ENCODE data around the gene KCNIP2. TPM values are rescaled to one million over a fixed set of nuclear protein-coding genes. Genes with fewer than 3 reads are reported as not detected.

Gene KCNIP2
- total RNA-seq, 1 experiment from 2014 or later, result 3.0 TPM

GRCh38 chr10:101848408-101848807 is 4.8 kb upstream of the KCNIP2 start:
- no peaks in the 10 kb centered on the region for H3K79me1 ChIP-seq (ENCODE audit: insufficient read depth, low read depth, low read length, poor library complexity, severe bottlenecking)
- no peaks in the 10 kb centered on the region for H4K20me1 ChIP-seq (ENCODE audit: control insufficient read depth, insufficient read depth, insufficient read length)
- H3K4me2 ChIP-seq (ENCODE audit: insufficient read depth, insufficient read length, low read length), result no peak overlapping the region
- H3K23ac ChIP-seq (ENCODE audit: insufficient read length, low read depth, low read length), result no peak overlapping the region
- no peak for TF ChIP-seq CTCF (conservative IDR thresholded peaks at IDR 0.05)
- H3K4me1 ChIP-seq (ENCODE audit: insufficient read depth, low read length), result peaks cover 3% of the 10 kb centered on the region; the same call in 1 of the 2 replicates
- Mint-ChIP-seq H3K4me1 (peaks cover 23 to 33% of the 10 kb centered on the region in 2 experiments), H3K9me3 (no peaks in the 10 kb centered on the region), H3K27me3 (ENCODE audit: low read depth) (peaks cover 9% of the 10 kb centered on the region), H3K4me3 (no peak overlapping the region), H3K27ac (peak overlapping the region in 1 of 3 experiments; percentile 61; a peak in 1 of 7 replicates), H3K36me3 (ENCODE audit: insufficient read depth in 1 of 3, low read depth in 3 of 3) (peaks cover 0 to 4% (median 0%) of the 10 kb centered on the region in 3 experiments; a peak in 1 of 7 replicates)
- H2AFZ ChIP-seq (ENCODE audit: low read length), result no peak overlapping the region
- H2BK5ac ChIP-seq (ENCODE audit: insufficient read length, low read length), result no peak overlapping the region
- no peak overlapping the region for H3K9ac ChIP-seq (ENCODE audit: extremely low read depth, insufficient read length, low read length)
- no peak overlapping the region for H3K14ac ChIP-seq (ENCODE audit: insufficient read depth, low read length)
- H2BK20ac ChIP-seq (ENCODE audit: low read depth, low read length, poor library complexity, severe bottlenecking), result no peak overlapping the region
- H4K91ac ChIP-seq (ENCODE audit: insufficient read length, low read depth, low read length), result no peak overlapping the region
- no peak overlapping the region for H3K56ac ChIP-seq (ENCODE audit: insufficient read length, low read depth, low read length)
- no peak overlapping the region for H3T11ph ChIP-seq (ENCODE audit: low read length)
- H3K79me2 ChIP-seq (ENCODE audit: insufficient read depth, low read length), result no peaks in the 10 kb centered on the region
- no peak overlapping the region for H4K5ac ChIP-seq (ENCODE audit: insufficient read length, low read depth, low read length)
- no peak overlapping the region for H3K18ac ChIP-seq (ENCODE audit: insufficient read length, low read depth, low read length)
- no peaks in the 10 kb centered on the region for H3K27me3 ChIP-seq (ENCODE audit: insufficient read depth, low read length)
- H2AK5ac ChIP-seq (ENCODE audit: insufficient read length, low read length), result no peak overlapping the region
- no peaks in the 10 kb centered on the region for H3K9me3 ChIP-seq (ENCODE audit: control insufficient read depth, low read depth, low read length)
- no peak overlapping the region for H3K4ac ChIP-seq (ENCODE audit: low read depth, low read length)
- no peak overlapping the region for H2BK15ac ChIP-seq (ENCODE audit: low read depth, low read length)
- no CpG with 5 or more reads among the region's 4 CpGs for WGBS (ENCODE audit: extremely low coverage, insufficient read length, low lambda C conversion rate)
- no peak overlapping the region for H2BK12ac ChIP-seq (ENCODE audit: insufficient read length, low read depth, low read length)
- peaks cover 4% of the 10 kb centered on the region for H3K23me2 ChIP-seq (ENCODE audit: insufficient read length, low read depth, low read length, poor library complexity, severe bottlenecking)
- no peak overlapping the region for H2BK120ac ChIP-seq (ENCODE audit: low read depth, low read length, poor library complexity, severe bottlenecking)
- DNase-seq, result no peak
- H4K8ac ChIP-seq (replicated peaks; ENCODE audit: insufficient read length, low read depth, low read length), result no peak overlapping the region
- no peak overlapping the region for H3K27ac ChIP-seq (ENCODE audit: insufficient read length, low read depth, low read length)

Measured in H9 (cell line).